ENCODE results near the gene UIMC1. TPM values are rescaled to one million over a fixed set of nuclear protein-coding genes. Genes with fewer than 3 reads are reported as not detected.
A peak's percentile ranks its signal among the peaks of the same experiment; 100 is the strongest.

UIMC1 gene
- polyA plus RNA-seq, 3 donors = 14.8 to 35.6 (median 19.1) TPM

- H3K36me3 Mint-ChIP-seq = peaks cover 41 to 60% of the 10 kb centered on the region in 2 donors
- Histone ChIP-seq H3K79me2 (ENCODE audit: insufficient read depth, low read length) (no peaks in the 10 kb centered on the region), H4K20me1 (ENCODE audit: insufficient read depth, low read length) (peaks cover 13% of the 10 kb centered on the region), H3K36me3 (replicated peaks in 1 of 2; ENCODE audit: control insufficient read depth in 1 of 2, insufficient read depth in 2 of 2, low read length in 2 of 2) (peaks cover 45 to 54% of the 10 kb centered on the region in 2 donors), H2AFZ (ENCODE audit: insufficient read depth, low read depth, low read length, poor library complexity, severe bottlenecking) (no peak overlapping the region), H3K4me1 (ENCODE audit: control insufficient read depth in 1 of 2, insufficient read depth in 2 of 2, low read length in 2 of 2) (no peaks in the 10 kb centered on the region), H3K27me3 (ENCODE audit: control insufficient read depth in 2 of 2, insufficient read depth in 2 of 2, low read length in 2 of 2) (no peaks in the 10 kb centered on the region), H3K9ac (ENCODE audit: insufficient read depth, low read length, poor library complexity, severe bottlenecking) (no peak overlapping the region), H3K9me3 (replicated peaks in 1 of 2; ENCODE audit: control insufficient read depth in 1 of 2, insufficient read depth in 1 of 2, low read length in 2 of 2) (no peaks in the 10 kb centered on the region), H3K27ac (ENCODE audit: low read depth in 1 of 2, low read length in 2 of 2) (no peak overlapping the region), H3K4me2 (replicated peaks; ENCODE audit: extremely low read depth, low read length, poor library complexity, severe bottlenecking) (no peak overlapping the region), H3K4me3 (replicated peaks in 1 of 3; ENCODE audit: low read depth in 2 of 3, low read length in 3 of 3) (no peak overlapping the region)
- no peak overlapping the region for H3K27ac Mint-ChIP-seq
- no CpG with 5 or more reads among the region's 1 CpG for WGBS (ENCODE audit: insufficient coverage)
- no peaks in the 10 kb centered on the region for H3K27me3 Mint-ChIP-seq (ENCODE audit: low read depth in 3 of 3)
- no peak overlapping the region for H3K4me3 Mint-ChIP-seq
- DNase-seq = no peak
- H3K4me1 Mint-ChIP-seq = no peaks in the 10 kb centered on the region
- no peak for TF ChIP-seq CTCF (IDR thresholded peaks at IDR 0.05)
- no peaks in the 10 kb centered on the region for H3K9me3 Mint-ChIP-seq
- intact Hi-C loops (cut with micrococcal nuclease) = loop anchor here in 1 of 2 donors (5.0 kb wide), 1 partner anchor 47 kb away; no protein-coding TSS in a partner anchor
Observed at GRCh38 chr5:176965633-176966032, 40.9 kb downstream of the UIMC1 start.

- no peaks in the 10 kb centered on the region for H3K27me3 Mint-ChIP-seq (ENCODE audit: low read depth in 3 of 3)
- peaks cover 41% of the 10 kb centered on the region for H4K20me1 ChIP-seq (ENCODE audit: insufficient read depth, low read length)
- no peaks in the 10 kb centered on the region for H3K27me3 ChIP-seq (ENCODE audit: control insufficient read depth in 2 of 2, insufficient read depth in 2 of 2, low read length in 2 of 2)
- TF ChIP-seq CTCF (IDR thresholded peaks at IDR 0.05) = peak; percentile 67
- H3K4me1 Mint-ChIP-seq = no peaks in the 10 kb centered on the region
- intact Hi-C loops (cut with micrococcal nuclease) = loop anchor here (2.0 to 10.0 kb wide), 3 partner anchors 144 to 302 kb away; partner anchors contain the start of gene UNC5A (in 1 of the 2)
- H2AFZ ChIP-seq (ENCODE audit: insufficient read depth, low read depth, low read length, poor library complexity, severe bottlenecking) = no peak overlapping the region
- peak; percentile 1 to 68 (median 23) for DNase-seq
- peaks cover 30 to 45% of the 10 kb centered on the region in 2 donors for H3K36me3 ChIP-seq (replicated peaks in 1 of 2; ENCODE audit: control insufficient read depth in 1 of 2, insufficient read depth in 2 of 2, low read length in 2 of 2)
- no peak overlapping the region for H3K4me3 Mint-ChIP-seq
- H3K4me1 ChIP-seq (ENCODE audit: control insufficient read depth in 1 of 2, insufficient read depth in 2 of 2, low read length in 2 of 2) = no peaks in the 10 kb centered on the region
- H3K4me2 ChIP-seq (replicated peaks; ENCODE audit: extremely low read depth, low read length, poor library complexity, severe bottlenecking) = no peak overlapping the region
- H3K36me3 Mint-ChIP-seq = peaks cover 39 to 47% of the 10 kb centered on the region in 2 donors
- H3K27ac ChIP-seq (ENCODE audit: low read depth in 1 of 2, low read length in 2 of 2) = no peak overlapping the region
- H3K9ac ChIP-seq (ENCODE audit: insufficient read depth, low read length, poor library complexity, severe bottlenecking) = no peak overlapping the region
- no peak overlapping the region for H3K4me3 ChIP-seq (replicated peaks in 1 of 3; ENCODE audit: low read depth in 2 of 3, low read length in 3 of 3)
- peaks cover 4% of the 10 kb centered on the region for H3K79me2 ChIP-seq (ENCODE audit: insufficient read depth, low read length)
- H3K9me3 Mint-ChIP-seq = no peaks in the 10 kb centered on the region
- H3K9me3 ChIP-seq (replicated peaks in 1 of 2; ENCODE audit: control insufficient read depth in 1 of 2, insufficient read depth in 1 of 2, low read length in 2 of 2) = no peaks in the 10 kb centered on the region
- WGBS (ENCODE audit: insufficient coverage) = no CpG with 5 or more reads among the region's 3 CpGs
- no peak overlapping the region for H3K27ac Mint-ChIP-seq
Observed at GRCh38 chr5:176959051-176959450, 47.5 kb downstream of the UIMC1 start.

All from CD14-positive monocyte (primary cell).